Naive thymus-derived CD4-positive, alpha-beta T cell (primary cell): ENCODE results near the gene SMIM26. TPM values are rescaled to one million over a fixed set of nuclear protein-coding genes. Genes with fewer than 3 reads are reported as not detected.
"Not testable (repeated sequence)": the region's sequence is repeated elsewhere in the genome, so short reads cannot be mapped to it uniquely, and the experiment has no call there.

Experiments
- ATAC-seq: fragments of 150-1000 bp; cut with Tn5 transposase; 2 replicates; pipeline ENCODE4 v1.10.0; 2021; ENCODE audit warnings: mild to moderate bottlenecking, moderate library complexity
- CTCF ChIA-PET: fragments of 350-600 bp; sonication (Branson Sonifier 250); formaldehyde crosslinking; loops from one replicate; lab custom pipeline; 2021; ENCODE audit warnings: antibody characterized with exemption; lab: Charles Lee
- POLR2A ChIA-PET: fragments of 350-600 bp; sonication (Branson Sonifier 250); formaldehyde crosslinking; loops from one replicate; lab custom pipeline; 2021; ENCODE audit warnings: antibody characterized with exemption, inconsistent platforms; lab: Charles Lee
- DNase-seq, 9 donors: peaks; one replicate each; pipeline versions ENCODE4 v3.0.0 to v3.0.0-alpha.2; 2020 to 2022; ENCODE audit warnings: mixed read lengths in 1 of 9
- H3K27ac ChIP-seq: one replicate; pipeline ENCODE4 v1.7.0; 2013; ENCODE audit warnings: mild to moderate bottlenecking, low read depth, low read length, moderate library complexity
- H3K27me3 ChIP-seq, 2 donors: one replicate each; pipeline ENCODE4 v1.7.0; 2013; ENCODE audit warnings: low read length in 2 of 2, mild to moderate bottlenecking in 2 of 2, moderate library complexity in 2 of 2; ENCODE audit not compliant: control insufficient read depth in 2 of 2, insufficient read depth in 2 of 2
- H3K36me3 ChIP-seq, 3 experiments: 1 replicate in 2 of 3; 2 replicates in 1 of 3; pipeline ENCODE4 v1.7.0; 2013; ENCODE audit warnings: low read length in 3 of 3, mild to moderate bottlenecking in 3 of 3, moderate library complexity in 1 of 3; ENCODE audit not compliant: insufficient read depth in 3 of 3, control insufficient read depth in 2 of 3
- H3K4me1 ChIP-seq, 2 donors: one replicate each; pipeline ENCODE4 v1.7.0; 2013; ENCODE audit warnings: low read length in 2 of 2, mild to moderate bottlenecking in 2 of 2, moderate library complexity in 1 of 2; ENCODE audit not compliant: control insufficient read depth in 2 of 2, insufficient read depth in 2 of 2
- H3K4me3 ChIP-seq: 2 replicates; pipeline ENCODE4 v1.7.0; 2013; ENCODE audit warnings: mild to moderate bottlenecking, low read length
- H3K9me3 ChIP-seq, 3 experiments: 1 replicate in 2 of 3; 2 replicates in 1 of 3; pipeline ENCODE4 v1.7.0; 2013; ENCODE audit warnings: low read length in 3 of 3; ENCODE audit not compliant: control insufficient read depth in 2 of 3
- H3K27ac Mint-ChIP-seq, 9 donors: one replicate each; pipeline ENCODE4 v1.8.0; 2020 to 2022; ENCODE audit warnings: mixed read lengths in 9 of 9, mild to moderate bottlenecking in 8 of 9, moderate library complexity in 5 of 9, inconsistent platforms in 2 of 9
- H3K27me3 Mint-ChIP-seq, 5 donors: one replicate each; pipeline ENCODE4 v1.8.0; 2021 to 2022; ENCODE audit warnings: mixed read lengths in 5 of 5, mild to moderate bottlenecking in 1 of 5
- H3K36me3 Mint-ChIP-seq, 5 donors: one replicate each; pipeline ENCODE4 v1.8.0; 2020 to 2022; ENCODE audit warnings: mixed read lengths in 5 of 5, mild to moderate bottlenecking in 3 of 5, inconsistent platforms in 1 of 5
- H3K4me1 Mint-ChIP-seq, 7 donors: one replicate each; pipeline ENCODE4 v1.8.0; 2020 to 2022; ENCODE audit warnings: mixed read lengths in 7 of 7, mild to moderate bottlenecking in 3 of 7, inconsistent platforms in 1 of 7
- H3K4me3 Mint-ChIP-seq, 10 donors: one replicate each; pipeline ENCODE4 v1.8.0; 2020 to 2022; ENCODE audit warnings: mild to moderate bottlenecking in 10 of 10, mixed read lengths in 10 of 10, moderate library complexity in 6 of 10, inconsistent platforms in 2 of 10
- H3K9me3 Mint-ChIP-seq, 11 donors: one replicate each; pipeline ENCODE4 v1.8.0; 2020 to 2022; ENCODE audit warnings: mixed read lengths in 11 of 11, mild to moderate bottlenecking in 4 of 11, inconsistent platforms in 1 of 11, moderate library complexity in 1 of 11
- intact Hi-C, 2 donors: fragments of 100-400 bp; cut with micrococcal nuclease; formaldehyde crosslinking; loops; one replicate each; pipeline ENCODE4 v1.15.1; 2023
- polyA plus RNA-seq, 2 donors: library from polyadenylated mRNA; unstranded; fragments of 300-500 nt; fragmentation: Illumina TruSeq; gene quantifications; one replicate each; pipeline ENCODE4 v1.2.3, GENCODE V29; 2021
- total RNA-seq, 6 experiments: library from RNA in 5 of 6; stranded (reverse) in 5 of 6; gene quantifications; 1 replicate in 5 of 6; 2 replicates in 1 of 6; pipeline ENCODE4 v1.2.3 and lab custom pipeline; 2021 to 2026

Gene SMIM26, protein sequence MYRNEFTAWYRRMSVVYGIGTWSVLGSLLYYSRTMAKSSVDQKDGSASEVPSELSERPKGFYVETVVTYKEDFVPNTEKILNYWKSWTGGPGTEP
- 10 to 100 TPM; 51.2 to 78.4 (median 69.5) TPM for total RNA-seq
- 100 to 1,000 TPM; 189 to 262 TPM for polyA plus RNA-seq
- 11.4 reads per million, percentile 38 among the genes with 10 or more reads in this experiment for total RNA-seq (lab: John Stamatoyannopoulos, UW)

DNA sequence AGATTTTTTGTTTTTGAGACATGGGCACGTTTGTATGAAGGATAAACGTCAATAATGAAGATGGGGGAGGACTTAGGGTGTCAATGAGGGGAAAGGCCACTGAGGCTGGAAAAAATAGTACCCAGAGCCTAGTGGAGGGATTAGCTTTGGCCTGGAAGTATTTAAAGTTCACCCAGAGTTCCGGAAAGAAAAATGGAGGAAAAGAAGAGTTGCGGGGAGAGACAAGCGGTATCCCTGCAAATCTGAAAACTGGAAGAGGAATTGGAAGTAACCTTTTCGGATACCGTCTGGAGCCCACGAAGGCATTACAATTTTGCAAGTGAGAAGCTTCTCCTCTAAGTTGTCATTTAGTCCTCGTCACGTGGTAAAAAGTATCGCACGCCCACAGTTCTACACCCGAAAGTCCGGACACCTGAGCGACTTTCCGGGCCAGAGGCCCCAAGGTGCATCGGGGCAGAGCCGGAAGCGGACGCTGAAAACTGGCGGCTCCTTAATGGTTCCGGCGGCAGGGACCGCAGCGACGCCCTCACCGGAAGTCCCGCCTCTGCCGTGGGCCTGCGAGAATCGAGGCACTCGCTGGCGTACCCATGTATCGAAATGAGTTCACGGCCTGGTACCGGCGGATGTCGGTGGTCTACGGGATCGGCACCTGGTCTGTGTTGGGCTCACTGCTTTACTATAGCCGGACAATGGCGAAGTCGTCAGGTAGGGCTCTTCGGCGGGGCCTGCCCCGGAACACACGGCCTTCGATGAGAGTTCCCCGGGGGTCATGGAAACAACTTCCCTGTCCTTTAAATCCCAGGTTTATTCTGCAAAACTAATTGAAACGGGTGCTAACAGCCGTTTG is at the start of gene SMIM26:
TSS of gene SMIM26 (plus strand) at position 541 of the 847 bp plus-strand sequence. CDS start at position 588, 47 bp downstream.
- ATAC-seq: peak; percentile 99
- peaks cover 4 to 15% of the 10 kb centered on the region in 2 donors for H3K4me1 ChIP-seq
- Mint-ChIP-seq H3K36me3 (peaks cover 12 to 29% (median 25%) of the 10 kb centered on the region in 5 donors), H3K4me3 (peak within 1 kb of the TSS; percentile 93 to 99 (median 96)), H3K9me3 (peaks cover 0 to 4% (median 0%) of the 10 kb centered on the region in 11 donors), H3K27me3 (no peaks in the 10 kb centered on the region), H3K4me1 (peaks cover 14 to 25% (median 22%) of the 10 kb centered on the region in 7 donors), H3K27ac (peak within 1 kb of the TSS; percentile 92 to 100 (median 99))
- H3K27me3 ChIP-seq: no peaks in the 10 kb centered on the region
- peaks cover 0 to 23% (median 4%) of the 10 kb centered on the region in 3 experiments for H3K36me3 ChIP-seq
- ChIA-PET POLR2A (interaction anchor here (0.8 to 1.6 kb wide), 8 partner anchors 12 to 885 kb away, joined by 3 to 20 read pairs (median 5); partner anchors contain the start of genes DTD1, KAT14, PET117 and RBBP9), CTCF (no interaction called here)
- intact Hi-C loops: loop anchor here (1.0 to 10.0 kb wide), 16 partner anchors 21 to 1995 kb away; partner anchors contain the start of genes DTD1 (in 2 of the 2), DZANK1 (in 2 of the 2), POLR3F (in 2 of the 2) and SEC23B (in 2 of the 2)
- peak; percentile 85 to 94 (median 92) for DNase-seq
- H3K4me3 ChIP-seq: peak within 1 kb of the TSS; percentile 76
- no peaks in the 10 kb centered on the region for H3K9me3 ChIP-seq
- peak within 1 kb of the TSS; percentile 95 for H3K27ac ChIP-seq

DNA sequence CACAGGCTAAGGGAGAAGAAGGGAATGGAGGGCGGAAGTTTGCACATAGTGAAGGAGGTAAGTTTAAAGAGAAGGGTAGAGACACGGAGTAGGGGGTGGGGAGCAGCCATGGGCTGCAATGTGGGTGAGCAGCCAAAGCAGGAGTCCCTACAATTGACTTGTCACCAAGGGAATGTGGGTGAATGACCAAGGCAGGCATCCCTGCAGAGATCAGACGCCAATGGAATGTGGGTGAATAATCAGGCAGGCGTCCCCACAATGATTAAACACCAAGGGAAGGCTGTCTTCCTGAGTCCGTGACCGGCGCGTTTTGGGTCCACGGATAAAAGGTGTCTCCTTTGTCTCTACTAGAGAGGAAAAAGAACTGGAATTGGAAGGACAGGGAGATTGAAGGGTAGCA is 45.2 kb upstream of the SMIM26 start:
- DNase-seq, POLR2A ChIA-PET, H3K4me1 Mint-ChIP-seq, H3K9me3 ChIP-seq, ATAC-seq, intact Hi-C loops, H3K27ac ChIP-seq, H3K27me3 ChIP-seq, H3K27me3 Mint-ChIP-seq, H3K9me3 Mint-ChIP-seq, H3K4me1 ChIP-seq, H3K4me3 Mint-ChIP-seq, H3K27ac Mint-ChIP-seq, H3K4me3 ChIP-seq: not testable (repeated sequence)
- peaks cover 6 to 23% (median 11%) of the 10 kb centered on the region in 5 donors for H3K36me3 Mint-ChIP-seq
- CTCF ChIA-PET: interaction anchor here (0.6 kb wide), 1 partner anchor 12 kb away, joined by 3 read pairs; no protein-coding TSS in a partner anchor
- H3K36me3 ChIP-seq: peaks cover 15 to 36% (median 25%) of the 10 kb centered on the region in 3 experiments

DNA sequence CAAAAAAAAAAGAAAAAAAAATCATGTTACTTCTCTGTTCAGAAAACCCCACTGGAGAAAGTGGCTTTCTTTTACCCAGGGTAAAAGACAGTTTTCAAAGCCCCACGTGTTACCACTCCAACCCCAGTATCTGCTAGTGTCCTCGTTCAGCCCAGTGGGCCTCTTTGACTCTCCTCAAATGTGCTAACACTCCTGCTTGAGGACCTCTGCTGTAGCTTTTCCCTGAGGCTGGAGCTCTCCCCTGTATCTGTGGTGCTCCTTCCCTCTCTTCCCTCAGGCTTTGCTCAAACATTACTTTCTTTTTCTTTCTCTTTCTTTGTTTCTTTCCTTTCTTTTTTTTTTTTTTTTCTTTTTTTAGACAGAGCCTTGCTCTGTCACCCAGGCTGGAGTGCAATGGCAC is 44.2 kb upstream of the SMIM26 start:
- H3K27ac ChIP-seq: no peak overlapping the region
- H3K9me3 ChIP-seq: no peaks in the 10 kb centered on the region
- H3K4me3 ChIP-seq: no peak overlapping the region
- H3K4me1 ChIP-seq: no peaks in the 10 kb centered on the region
- POLR2A ChIA-PET: interaction anchor here (0.6 kb wide), 1 partner anchor 912 kb away, joined by 3 read pairs; no protein-coding TSS in a partner anchor
- no peak overlapping the region for H3K4me3 Mint-ChIP-seq
- CTCF ChIA-PET: no interaction called here
- DNase-seq (no peak), ATAC-seq (no peak)
- H3K4me1 Mint-ChIP-seq: peaks cover 0 to 2% (median 0%) of the 10 kb centered on the region in 7 donors
- intact Hi-C loops: no loop called here
- H3K27me3 ChIP-seq: no peaks in the 10 kb centered on the region
- peaks cover 11 to 29% (median 15%) of the 10 kb centered on the region in 5 donors for H3K36me3 Mint-ChIP-seq
- H3K36me3 ChIP-seq: peaks cover 17 to 46% (median 30%) of the 10 kb centered on the region in 3 experiments
- H3K9me3 Mint-ChIP-seq: no peaks in the 10 kb centered on the region
- H3K27me3 Mint-ChIP-seq: no peaks in the 10 kb centered on the region
- peak overlapping the region in 1 of 9 donors; percentile 41 for H3K27ac Mint-ChIP-seq

DNA sequence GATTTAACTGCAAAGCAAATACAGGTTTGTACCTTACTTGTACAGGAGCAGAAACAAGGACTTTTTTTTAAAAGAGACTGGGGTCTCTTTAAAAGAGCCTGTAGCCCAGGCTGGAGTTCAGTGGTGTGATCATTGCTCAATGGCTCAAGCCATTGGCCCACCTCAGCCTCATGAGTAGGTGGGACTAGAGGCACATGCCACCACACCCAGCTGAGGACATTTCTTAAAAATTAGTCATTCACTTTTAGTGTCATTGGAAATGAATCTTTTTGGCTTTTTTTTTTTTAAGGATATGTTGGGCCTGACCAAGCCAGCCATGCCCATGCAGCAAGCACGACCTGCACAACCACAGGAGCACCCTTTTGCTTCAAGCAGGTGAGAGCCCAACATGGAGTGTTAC is 42.6 kb upstream of the SMIM26 start:
- Mint-ChIP-seq H3K36me3 (peaks cover 22 to 44% (median 28%) of the 10 kb centered on the region in 5 donors), H3K4me3 (no peak overlapping the region), H3K9me3 (no peaks in the 10 kb centered on the region), H3K4me1 (peaks cover 0 to 4% (median 0%) of the 10 kb centered on the region in 7 donors), H3K27ac (peak overlapping the region in 2 of 9 donors; percentile 49 to 60), H3K27me3 (no peaks in the 10 kb centered on the region)
- Histone ChIP-seq H3K4me1 (no peaks in the 10 kb centered on the region), H3K36me3 (peaks cover 19 to 61% (median 30%) of the 10 kb centered on the region in 3 experiments), H3K27ac (no peak overlapping the region), H3K27me3 (no peaks in the 10 kb centered on the region), H3K9me3 (no peaks in the 10 kb centered on the region), H3K4me3 (no peak overlapping the region)
- intact Hi-C loops: loop anchor here in 1 of 2 donors (5.0 kb wide), 1 partner anchor 112 kb away; no protein-coding TSS in a partner anchor
- no peak for ATAC-seq
- POLR2A ChIA-PET: interaction anchor here (0.6 kb wide), 1 partner anchor 57 kb away, joined by 3 read pairs; no protein-coding TSS in a partner anchor
- CTCF ChIA-PET: no interaction called here
- no peak for DNase-seq

DNA sequence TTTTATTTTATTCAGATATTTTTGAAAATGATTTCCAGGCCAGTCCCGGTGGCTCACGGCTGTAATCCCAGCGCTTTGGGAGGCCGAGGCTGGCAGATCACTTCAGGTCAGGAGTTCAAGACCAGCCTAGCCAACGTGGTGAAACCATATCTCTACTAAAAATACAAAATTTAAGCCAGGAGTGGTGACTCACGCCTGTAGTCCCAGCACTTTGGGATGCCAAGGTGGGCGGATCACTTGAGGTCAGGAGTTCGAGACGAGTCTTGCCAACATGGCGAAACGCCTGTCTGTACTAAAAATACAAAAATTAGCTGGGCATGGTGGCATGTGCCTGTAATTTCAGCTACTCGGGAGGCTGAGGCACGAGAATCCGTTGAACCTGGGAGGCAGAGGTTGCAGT is 40.5 kb upstream of the SMIM26 start:
- H3K27me3 Mint-ChIP-seq, H3K4me3 Mint-ChIP-seq, H3K4me1 ChIP-seq, H3K4me3 ChIP-seq, H3K9me3 Mint-ChIP-seq, POLR2A ChIA-PET, DNase-seq, H3K4me1 Mint-ChIP-seq, H3K27me3 ChIP-seq, H3K27ac ChIP-seq, CTCF ChIA-PET, ATAC-seq, H3K9me3 ChIP-seq, H3K27ac Mint-ChIP-seq: not testable (repeated sequence)
- H3K36me3 ChIP-seq: peaks cover 23 to 79% (median 34%) of the 10 kb centered on the region in 3 experiments
- intact Hi-C loops: loop anchor here in 1 of 2 donors (5.0 kb wide), 1 partner anchor 114 kb away; no protein-coding TSS in a partner anchor
- peaks cover 25 to 55% (median 34%) of the 10 kb centered on the region in 5 donors for H3K36me3 Mint-ChIP-seq

DNA sequence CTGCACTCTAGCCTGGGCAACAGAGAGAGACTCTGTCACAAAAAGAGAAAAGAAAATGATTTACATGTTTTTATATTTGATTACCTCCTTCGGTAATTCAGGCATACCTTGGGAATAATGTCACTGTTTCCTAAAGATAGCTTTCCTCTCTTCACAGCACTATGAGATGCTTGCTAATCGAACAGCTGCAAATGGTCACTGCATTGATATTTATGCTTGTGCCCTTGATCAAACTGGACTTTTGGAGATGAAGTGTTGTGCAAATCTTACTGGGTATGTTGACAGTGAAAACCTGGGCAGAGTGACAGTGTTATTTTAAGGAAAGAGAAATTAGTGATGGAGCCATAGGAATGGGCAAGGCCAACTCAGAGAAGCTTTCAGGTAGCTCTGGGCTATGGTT is 39.9 kb upstream of the SMIM26 start:
- H3K27me3 Mint-ChIP-seq: no peaks in the 10 kb centered on the region
- Histone ChIP-seq H3K27ac (no peak overlapping the region), H3K36me3 (peaks cover 29 to 82% (median 40%) of the 10 kb centered on the region in 3 experiments), H3K9me3 (no peaks in the 10 kb centered on the region), H3K27me3 (no peaks in the 10 kb centered on the region), H3K4me3 (no peak overlapping the region), H3K4me1 (no peaks in the 10 kb centered on the region)
- ChIA-PET CTCF (no interaction called here), POLR2A (no interaction called here)
- H3K9me3 Mint-ChIP-seq: no peaks in the 10 kb centered on the region
- intact Hi-C loops: loop anchor here in 1 of 2 donors (5.0 kb wide), 1 partner anchor 115 kb away; no protein-coding TSS in a partner anchor
- H3K4me3 Mint-ChIP-seq: no peak overlapping the region
- H3K27ac Mint-ChIP-seq: peak overlapping the region in 2 of 9 donors; percentile 17 to 19
- ATAC-seq (no peak), DNase-seq (no peak)
- peaks cover 0 to 4% (median 0%) of the 10 kb centered on the region in 7 donors for H3K4me1 Mint-ChIP-seq
- H3K36me3 Mint-ChIP-seq: peaks cover 29 to 61% (median 39%) of the 10 kb centered on the region in 5 donors
